Breast epithelium (tissue), 4 donors: Measurements from ENCODE around the gene NHLRC4. TPM values are rescaled to one million over a fixed set of nuclear protein-coding genes. Genes with fewer than 3 reads are reported as not detected.

Source experiments
- DNase-seq, 2 donors: peaks; one replicate each; pipeline ENCODE4 v3.0.0-alpha.2; 2019; ENCODE audit warnings: low spot score in 2 of 2
- H3K27ac ChIP-seq, 2 donors: fragments of 200-600 bp; sonication (generic) in 1 of 2; one replicate each; pipeline ENCODE4 v1.5.1; 2016 to 2019; ENCODE audit warnings: mild to moderate bottlenecking in 1 of 2
- H3K27me3 ChIP-seq, 2 donors: fragments of 200-600 bp; sonication (generic) in 1 of 2; one replicate each; pipeline versions ENCODE4 v1.5.1 to v1.6.0; 2017 to 2019; ENCODE audit warnings: control low read depth in 1 of 2, mild to moderate bottlenecking in 1 of 2
- H3K36me3 ChIP-seq: fragments of 200-600 bp; one replicate; pipeline ENCODE4 v1.5.1; 2019
- H3K4me1 ChIP-seq, 2 donors: fragments of 200-600 bp; sonication (generic); one replicate each; pipeline ENCODE4 v1.5.1; 2016 to 2019; ENCODE audit warnings: control low read depth in 1 of 2
- H3K4me3 ChIP-seq, 3 donors: fragments of 200-600 bp; sonication (generic); 1 replicate in 2 of 3; 2 replicates in 1 of 3; pipeline ENCODE4 v1.5.1; 2016 to 2019; ENCODE audit warnings: mild to moderate bottlenecking in 3 of 3, moderate library complexity in 2 of 3
- H3K9me3 ChIP-seq, 2 donors: fragments of 200-600 bp; sonication (generic) in 1 of 2; one replicate each; pipeline ENCODE4 v1.5.1; 2016 to 2019; ENCODE audit warnings: control low read depth in 1 of 2
- POLR2A ChIP-seq: fragments of 450-650 bp; IDR thresholded peaks from one replicate; pipeline ENCODE4 v1.6.1; 2016; ENCODE audit warnings: antibody characterized with exemption, mild to moderate bottlenecking, moderate library complexity
- POLR2AphosphoS5 ChIP-seq, 3 donors: sonication (generic); formaldehyde crosslinking; IDR thresholded peaks; one replicate each; pipeline ENCODE4 v1.6.1; 2017; ENCODE audit warnings: antibody characterized with exemption in 3 of 3
- intact Hi-C: fragments of 100-400 bp; cut with DNase I; formaldehyde crosslinking; loops from one replicate; pipeline ENCODE4 v1.15.1; 2023; ENCODE audit warnings: low total_unique reads
- total RNA-seq, 3 donors: library from RNA; depleted of rRNA; stranded (reverse); fragments of >200 nt; gene quantifications; one replicate each; pipeline ENCODE4 v1.1.0, GENCODE V29; 2016
- TF ChIP-seq, protein P1 (sequence below), 3 donors: fragments of 450-650 bp; IDR thresholded peaks; one replicate each; pipeline ENCODE4 v1.5.1; 2016 to 2017; ENCODE audit warnings: antibody characterized with exemption in 3 of 3, mild to moderate bottlenecking in 3 of 3, moderate library complexity in 3 of 3

NHLRC4 gene
- total RNA-seq, 3 donors from 2014 or later: 0.32 to 1.9 (median 0.66) TPM

DNA sequence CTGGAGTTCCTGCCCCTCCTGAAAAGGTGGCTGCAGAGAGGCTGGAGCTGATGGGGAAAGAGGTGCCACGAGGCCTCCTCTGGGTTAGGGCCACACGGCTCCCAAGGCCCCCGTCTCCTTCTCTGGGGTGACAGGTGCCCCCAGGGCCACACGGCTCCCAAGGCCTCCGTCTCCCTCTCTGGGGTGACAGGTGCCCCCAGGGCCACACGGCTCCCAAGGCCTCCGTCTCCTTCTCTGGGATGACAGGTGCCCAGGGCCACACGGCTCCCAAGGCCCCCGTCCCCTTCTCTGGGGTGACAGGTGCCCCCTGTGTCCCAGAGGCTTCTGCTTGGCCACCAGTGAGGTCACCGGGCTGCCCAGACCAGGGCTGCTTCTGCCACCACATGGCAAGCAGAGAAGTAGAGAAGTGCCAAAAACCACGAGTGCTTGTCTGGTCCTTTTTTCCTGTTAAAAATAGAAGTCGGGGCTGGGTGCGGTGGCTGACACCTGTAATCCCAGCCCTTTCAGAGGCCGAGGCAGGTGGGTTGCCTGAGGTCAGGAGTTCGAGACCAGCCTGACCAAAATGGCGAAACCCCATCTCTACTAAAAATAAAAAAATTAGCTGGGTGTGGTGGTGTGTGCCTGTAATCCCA, 35.2 kb upstream of the NHLRC4 start:
- TF ChIP-seq, protein P1, sequence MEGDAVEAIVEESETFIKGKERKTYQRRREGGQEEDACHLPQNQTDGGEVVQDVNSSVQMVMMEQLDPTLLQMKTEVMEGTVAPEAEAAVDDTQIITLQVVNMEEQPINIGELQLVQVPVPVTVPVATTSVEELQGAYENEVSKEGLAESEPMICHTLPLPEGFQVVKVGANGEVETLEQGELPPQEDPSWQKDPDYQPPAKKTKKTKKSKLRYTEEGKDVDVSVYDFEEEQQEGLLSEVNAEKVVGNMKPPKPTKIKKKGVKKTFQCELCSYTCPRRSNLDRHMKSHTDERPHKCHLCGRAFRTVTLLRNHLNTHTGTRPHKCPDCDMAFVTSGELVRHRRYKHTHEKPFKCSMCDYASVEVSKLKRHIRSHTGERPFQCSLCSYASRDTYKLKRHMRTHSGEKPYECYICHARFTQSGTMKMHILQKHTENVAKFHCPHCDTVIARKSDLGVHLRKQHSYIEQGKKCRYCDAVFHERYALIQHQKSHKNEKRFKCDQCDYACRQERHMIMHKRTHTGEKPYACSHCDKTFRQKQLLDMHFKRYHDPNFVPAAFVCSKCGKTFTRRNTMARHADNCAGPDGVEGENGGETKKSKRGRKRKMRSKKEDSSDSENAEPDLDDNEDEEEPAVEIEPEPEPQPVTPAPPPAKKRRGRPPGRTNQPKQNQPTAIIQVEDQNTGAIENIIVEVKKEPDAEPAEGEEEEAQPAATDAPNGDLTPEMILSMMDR (IDR thresholded peaks at IDR 0.05): no peak
- TF ChIP-seq POLR2AphosphoS5 (IDR thresholded peaks at IDR 0.05): no peak
- TF ChIP-seq POLR2A: no peak
- Histone ChIP-seq H3K4me1 (peaks cover 0 to 14% of the 10 kb centered on the region in 2 donors), H3K9me3 (no peaks in the 10 kb centered on the region), H3K4me3 (no peak overlapping the region), H3K27ac (no peak overlapping the region), H3K27me3 (no peaks in the 10 kb centered on the region), H3K36me3 (no peaks in the 10 kb centered on the region)
- DNase-seq: no peak
- intact Hi-C loops: no loop called here

DNA sequence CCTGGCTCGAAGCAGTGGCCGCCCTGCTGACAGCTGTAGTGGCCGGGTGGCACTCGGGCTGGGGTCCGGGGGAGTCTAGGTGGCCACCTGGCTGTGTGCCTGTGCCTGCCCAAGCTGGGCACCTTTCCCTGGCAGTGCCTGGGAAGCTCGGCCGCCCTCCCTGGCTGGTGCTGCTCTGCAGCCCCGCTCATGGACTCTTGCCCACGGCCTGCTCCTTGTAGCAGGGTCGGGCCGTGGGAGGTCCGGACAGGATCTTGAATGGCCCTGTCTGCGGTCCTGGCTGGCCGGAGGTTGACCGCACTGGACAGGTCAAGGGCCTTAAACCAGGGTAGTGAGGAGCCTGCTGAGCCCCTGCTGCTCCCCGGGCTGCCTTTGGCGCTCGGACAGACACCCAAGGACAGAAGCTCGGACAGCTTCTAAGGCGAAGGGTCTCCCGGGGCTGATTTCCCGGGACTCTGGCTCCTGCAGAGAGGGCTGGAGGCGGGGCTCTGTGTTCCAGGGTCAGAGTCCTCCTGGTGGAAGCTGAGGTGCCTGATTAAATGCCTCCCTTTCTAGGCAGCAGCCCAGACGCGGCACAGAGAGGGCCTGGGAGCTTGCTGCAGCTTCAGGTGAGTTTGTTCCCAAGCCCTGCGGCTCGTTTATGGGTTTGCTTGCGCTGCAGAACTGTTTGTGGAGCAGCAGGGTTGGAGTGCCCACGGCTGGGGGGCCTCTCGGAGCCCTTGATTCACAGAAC, 33.2 kb upstream of the NHLRC4 start:
- intact Hi-C loops: no loop called here
- H3K36me3 ChIP-seq: no peaks in the 10 kb centered on the region
- peaks cover 0 to 14% of the 10 kb centered on the region in 2 donors for H3K4me1 ChIP-seq
- H3K27me3 ChIP-seq: no peaks in the 10 kb centered on the region
- no peaks in the 10 kb centered on the region for H3K9me3 ChIP-seq
- no peak for TF ChIP-seq POLR2A
- TF ChIP-seq, protein P1 (IDR thresholded peaks at IDR 0.05): no peak
- no peak for TF ChIP-seq POLR2AphosphoS5 (IDR thresholded peaks at IDR 0.05)
- DNase-seq: no peak
- H3K27ac ChIP-seq: no peak overlapping the region
- H3K4me3 ChIP-seq: no peak overlapping the region

DNA sequence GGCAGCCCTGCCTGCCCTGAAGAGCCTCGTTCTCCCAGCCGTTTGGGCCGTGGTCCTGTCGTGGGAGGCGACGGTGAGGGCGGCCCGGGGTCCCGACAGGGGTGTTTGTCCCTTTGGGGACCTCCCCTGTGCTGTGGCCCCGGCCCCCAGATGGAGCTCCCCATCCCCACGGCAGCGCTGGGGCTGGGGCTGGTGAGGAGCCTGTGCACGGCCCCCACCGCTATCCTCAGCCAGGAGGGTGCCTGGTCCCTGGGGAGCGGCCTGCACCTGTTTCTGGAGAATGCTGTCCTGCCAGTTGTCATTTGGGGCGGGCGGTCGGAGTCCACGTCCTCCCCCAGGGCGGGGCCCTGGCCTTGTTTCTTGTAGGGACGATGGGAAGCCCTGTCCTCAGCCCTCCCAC, 32.7 kb upstream of the NHLRC4 start:
- no peaks in the 10 kb centered on the region for H3K27me3 ChIP-seq
- TF ChIP-seq, protein P1 (IDR thresholded peaks at IDR 0.05): no peak
- TF ChIP-seq POLR2AphosphoS5 (IDR thresholded peaks at IDR 0.05) (no peak), POLR2A (no peak)
- intact Hi-C loops: no loop called here
- H3K4me1 ChIP-seq: peaks cover 0 to 10% of the 10 kb centered on the region in 2 donors
- H3K4me3 ChIP-seq: no peak overlapping the region
- no peaks in the 10 kb centered on the region for H3K9me3 ChIP-seq
- DNase-seq: no peak
- H3K27ac ChIP-seq: no peak overlapping the region
- no peaks in the 10 kb centered on the region for H3K36me3 ChIP-seq

DNA sequence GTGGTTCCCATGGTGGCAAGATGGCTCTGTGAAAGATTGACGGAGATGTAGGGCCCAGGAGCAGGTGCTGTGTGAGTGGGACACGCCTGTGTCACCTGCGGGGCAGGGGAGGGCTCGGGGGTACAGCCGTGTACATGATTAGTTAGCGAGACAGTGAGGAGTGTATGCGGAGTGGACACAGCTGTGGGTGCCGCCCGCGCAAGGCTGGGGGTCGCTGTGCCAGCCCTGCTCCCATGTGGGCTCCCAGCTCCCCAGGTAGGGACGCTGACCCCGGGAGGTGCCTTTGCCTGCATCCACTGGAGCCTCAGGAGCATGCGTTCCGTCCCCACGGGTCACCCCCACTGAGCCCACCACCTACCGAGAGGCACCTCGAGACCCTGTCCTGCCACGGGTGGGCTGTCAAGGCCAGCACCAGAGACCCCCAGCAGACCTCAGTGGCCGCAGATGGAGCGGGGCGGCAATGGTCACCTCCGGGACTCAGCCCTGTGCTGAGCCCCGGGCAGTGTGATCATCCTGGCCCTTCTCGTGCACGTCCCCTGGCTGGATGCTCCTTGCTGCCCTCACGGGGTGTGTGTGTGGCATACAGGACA, 31.9 kb upstream of the NHLRC4 start:
- no peaks in the 10 kb centered on the region for H3K27me3 ChIP-seq
- H3K4me1 ChIP-seq: peaks cover 0 to 2% of the 10 kb centered on the region in 2 donors
- no peaks in the 10 kb centered on the region for H3K9me3 ChIP-seq
- TF ChIP-seq, protein P1 (IDR thresholded peaks at IDR 0.05): no peak
- no peak for TF ChIP-seq POLR2A
- no peak for TF ChIP-seq POLR2AphosphoS5 (IDR thresholded peaks at IDR 0.05)
- no peak overlapping the region for H3K27ac ChIP-seq
- H3K36me3 ChIP-seq: no peaks in the 10 kb centered on the region
- no peak overlapping the region for H3K4me3 ChIP-seq
- intact Hi-C loops: no loop called here
- no peak for DNase-seq
